Endothelial cell of umbilical vein (primary cell): ENCODE results near the gene RIMOC1.

Source experiments
- CTCF ChIP-seq, 2 donors: IDR thresholded peaks; 1 replicate in 1 of 2; 2 replicates in 1 of 2; pipeline ENCODE4 v1.5.1; 2011; ENCODE audit warnings: low read length in 2 of 2, mild to moderate bottlenecking in 2 of 2, moderate library complexity in 2 of 2, control low read depth in 1 of 2, inconsistent platforms in 1 of 2, low read depth in 1 of 2; ENCODE audit not compliant: insufficient read depth in 1 of 2; ENCODE audit errors: extremely low read depth in 1 of 2
- EZH2 ChIP-seq: IDR thresholded peaks from 2 replicates; pipeline ENCODE4 v1.6.1; 2012; ENCODE audit warnings: borderline replicate concordance, low read depth, mild to moderate bottlenecking, moderate library complexity, low read length, inconsistent platforms; ENCODE audit not compliant: severe bottlenecking
- FOS ChIP-seq: IDR thresholded peaks from 2 replicates; pipeline ENCODE4 v1.6.1; 2011; ENCODE audit warnings: mild to moderate bottlenecking, low read length, moderate library complexity, borderline replicate concordance; ENCODE audit not compliant: insufficient read depth
- GATA2 ChIP-seq: IDR thresholded peaks from 2 replicates; pipeline ENCODE4 v1.7.0; 2011; ENCODE audit warnings: low read depth, mild to moderate bottlenecking, moderate library complexity, mixed read lengths, low read length; ENCODE audit not compliant: insufficient read length, insufficient read depth
- JUN ChIP-seq: IDR thresholded peaks from 2 replicates; pipeline ENCODE4 v1.6.1; 2011; ENCODE audit warnings: borderline replicate concordance, low read depth; ENCODE audit not compliant: insufficient read length, insufficient read depth
- MAX ChIP-seq: IDR thresholded peaks from 2 replicates; pipeline ENCODE4 v1.6.1; 2011; ENCODE audit not compliant: insufficient read depth, insufficient read length
- MYC ChIP-seq: IDR thresholded peaks from one replicate; pipeline ENCODE4 v1.6.1; 2011; ENCODE audit warnings: mild to moderate bottlenecking, low read depth, low read length
- POLR2A ChIP-seq: IDR thresholded peaks from 2 replicates; pipeline ENCODE4 v1.6.1; 2012; ENCODE audit warnings: low read depth, mild to moderate bottlenecking, control low read depth, low read length
- POLR2AphosphoS5 ChIP-seq: IDR thresholded peaks from 2 replicates; pipeline ENCODE4 v1.6.1; 2012; ENCODE audit warnings: low read depth, mild to moderate bottlenecking, control low read depth, low read length, moderate library complexity; ENCODE audit not compliant: insufficient read depth

GRCh38 chr5:41863871-41864486 lies 40.2 kb upstream of the RIMOC1 start:
- TF ChIP-seq CTCF (IDR thresholded peaks at IDR 0.05; ENCODE audit: extremely low read depth in 1 of 2, insufficient read depth in 1 of 2, low read depth in 1 of 2, low read length in 2 of 2) (no peak), EZH2 (no peak), POLR2A (no peak), POLR2AphosphoS5 (no peak), GATA2 (no peak), MYC (no peak), MAX (no peak), JUN (no peak), FOS (no peak)
